Epithelial cell of esophagus (primary cell): ENCODE results near the gene UBASH3A.

Experiments used
- DNase-seq: peaks from one replicate; pipeline ENCODE4 v3.0.0; 2010; ENCODE audit warnings: low read depth
- H3K4me3 ChIP-seq: 2 replicates; pipeline ENCODE4 v1.5.1; 2011; ENCODE audit warnings: mild to moderate bottlenecking, low read length, control low read depth
- TF ChIP-seq, protein P1 (sequence below): IDR thresholded peaks from 2 replicates; pipeline ENCODE4 v1.5.1; 2011; ENCODE audit warnings: low read depth, mild to moderate bottlenecking, low read length, control low read depth, inconsistent platforms; ENCODE audit not compliant: insufficient read depth; ENCODE audit errors: missing control alignments

UBASH3A gene

DNA sequence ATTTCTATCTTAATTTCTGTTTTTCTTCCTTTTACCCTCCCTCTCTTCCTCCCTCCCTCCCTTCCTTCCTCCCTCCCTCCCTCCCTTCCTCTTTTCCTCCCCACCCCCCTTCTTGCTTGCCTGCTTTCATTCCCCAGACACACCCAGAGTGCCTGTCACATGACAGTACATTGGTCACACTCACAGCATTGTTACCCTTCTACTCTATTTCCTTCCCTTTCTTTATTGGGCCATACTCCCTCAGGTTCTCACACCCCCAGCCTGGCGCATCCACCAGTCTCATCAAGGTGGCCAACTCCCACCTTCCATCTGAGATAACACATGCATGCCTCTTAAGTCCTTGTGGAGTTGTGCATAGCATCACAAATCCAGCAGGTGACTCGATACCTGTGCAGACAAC, 18.7 kb upstream of the UBASH3A start:
- TF ChIP-seq, protein P1, sequence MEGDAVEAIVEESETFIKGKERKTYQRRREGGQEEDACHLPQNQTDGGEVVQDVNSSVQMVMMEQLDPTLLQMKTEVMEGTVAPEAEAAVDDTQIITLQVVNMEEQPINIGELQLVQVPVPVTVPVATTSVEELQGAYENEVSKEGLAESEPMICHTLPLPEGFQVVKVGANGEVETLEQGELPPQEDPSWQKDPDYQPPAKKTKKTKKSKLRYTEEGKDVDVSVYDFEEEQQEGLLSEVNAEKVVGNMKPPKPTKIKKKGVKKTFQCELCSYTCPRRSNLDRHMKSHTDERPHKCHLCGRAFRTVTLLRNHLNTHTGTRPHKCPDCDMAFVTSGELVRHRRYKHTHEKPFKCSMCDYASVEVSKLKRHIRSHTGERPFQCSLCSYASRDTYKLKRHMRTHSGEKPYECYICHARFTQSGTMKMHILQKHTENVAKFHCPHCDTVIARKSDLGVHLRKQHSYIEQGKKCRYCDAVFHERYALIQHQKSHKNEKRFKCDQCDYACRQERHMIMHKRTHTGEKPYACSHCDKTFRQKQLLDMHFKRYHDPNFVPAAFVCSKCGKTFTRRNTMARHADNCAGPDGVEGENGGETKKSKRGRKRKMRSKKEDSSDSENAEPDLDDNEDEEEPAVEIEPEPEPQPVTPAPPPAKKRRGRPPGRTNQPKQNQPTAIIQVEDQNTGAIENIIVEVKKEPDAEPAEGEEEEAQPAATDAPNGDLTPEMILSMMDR, result no peak
- DNase-seq, result peak; percentile 15
- no peak overlapping the region for H3K4me3 ChIP-seq

DNA sequence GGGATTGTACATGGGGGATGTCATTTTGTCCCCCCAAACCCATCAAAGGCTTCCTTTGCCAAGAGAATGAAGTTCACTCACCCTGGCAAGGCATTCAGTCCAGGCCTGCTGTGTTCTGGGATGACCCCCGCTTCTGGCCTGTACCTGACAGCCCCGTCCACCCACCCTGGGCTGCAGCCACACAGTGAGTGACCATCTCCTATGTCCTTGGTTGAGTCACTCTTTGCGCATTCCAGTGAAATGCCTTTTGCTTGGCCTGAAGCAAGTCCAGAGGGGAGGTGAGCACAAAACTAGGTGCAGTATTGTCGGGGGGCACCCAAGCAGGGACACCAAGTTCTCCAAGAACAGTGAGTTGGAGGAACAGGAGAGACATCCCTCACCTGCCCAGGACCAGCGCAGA, 18.1 kb upstream of the UBASH3A start:
- no peak overlapping the region for H3K4me3 ChIP-seq
- no peak for DNase-seq
- TF ChIP-seq, protein P1, result no peak

DNA sequence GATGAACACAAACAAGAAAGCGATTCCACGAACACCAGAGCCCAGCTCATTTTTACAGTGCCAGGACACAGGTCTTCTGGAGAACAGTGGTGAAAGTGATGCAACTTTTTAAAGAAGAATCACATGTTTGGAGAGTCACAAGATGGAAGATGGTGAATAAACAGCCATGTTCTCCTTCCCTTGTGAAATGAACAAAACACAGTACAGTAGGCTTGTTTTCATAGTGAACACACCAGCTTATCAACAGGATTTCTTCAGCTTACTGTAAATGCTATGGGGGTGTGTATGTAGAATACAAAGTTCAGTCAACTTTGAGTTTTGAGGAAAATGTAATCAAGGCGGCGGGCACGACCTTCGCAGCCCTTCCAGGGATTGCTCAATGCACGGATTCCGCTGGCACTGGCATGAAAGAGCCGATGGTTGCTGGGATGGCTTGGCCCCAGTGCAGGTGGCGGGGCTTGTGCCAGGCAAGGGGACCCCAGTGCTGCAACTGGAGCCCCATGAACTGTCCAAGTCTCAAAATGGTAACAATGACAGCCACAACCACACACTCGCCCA, 17.6 kb upstream of the UBASH3A start:
- DNase-seq, result no peak

DNA sequence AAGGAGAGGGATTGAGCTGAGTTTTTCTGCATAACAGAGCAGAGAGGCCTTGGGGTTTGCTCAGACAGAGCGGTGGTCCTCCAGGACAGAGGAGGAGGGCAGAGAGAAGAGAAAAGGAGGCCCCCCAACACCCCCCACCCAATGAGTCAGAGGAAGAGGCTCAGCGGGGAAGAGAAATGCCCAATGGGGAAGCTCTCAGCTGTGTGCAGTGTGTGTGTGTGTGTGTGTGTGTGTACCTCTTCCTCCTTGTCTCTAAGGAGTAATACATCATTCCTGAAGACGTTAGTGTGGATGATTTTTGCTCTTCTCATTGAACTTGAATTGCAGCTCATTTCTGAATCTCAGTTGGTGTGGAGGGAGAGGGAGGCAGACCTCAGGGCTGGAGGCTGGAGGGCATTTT, 16.5 kb upstream of the UBASH3A start:
- no peak overlapping the region for H3K4me3 ChIP-seq
- TF ChIP-seq, protein P1, result no peak
- no peak for DNase-seq

More for the DNA sequence above, 17.6 kb upstream of the UBASH3A start:
- H3K4me3 ChIP-seq, result no peak overlapping the region
- TF ChIP-seq, protein P1, result no peak

DNA sequence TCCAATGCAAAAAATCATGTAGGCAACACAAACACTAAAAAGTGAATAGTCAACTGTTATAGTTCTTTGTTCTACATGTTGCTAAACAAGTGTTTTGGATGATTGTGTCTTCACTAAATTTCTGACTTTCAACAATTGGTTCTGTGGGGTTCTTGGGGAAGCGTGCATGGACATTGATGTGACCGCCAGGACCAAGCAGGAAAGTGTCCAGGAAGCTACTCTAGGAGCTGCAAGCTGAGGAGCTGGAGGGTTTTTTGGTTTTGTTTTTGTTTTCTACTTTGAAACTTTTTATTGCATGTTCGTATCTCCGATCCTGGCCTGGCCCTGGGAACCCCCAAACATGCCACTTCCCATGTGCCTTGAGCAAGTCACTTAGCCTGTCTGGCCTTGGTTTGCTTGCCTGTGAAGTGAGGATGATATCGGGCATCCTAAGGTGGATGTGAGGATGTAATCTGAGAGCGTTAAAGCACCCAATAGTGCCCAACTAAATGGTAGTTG, 15.8 kb upstream of the UBASH3A start:
- no peak overlapping the region for H3K4me3 ChIP-seq
- no peak for DNase-seq
- TF ChIP-seq, protein P1, result no peak

DNA sequence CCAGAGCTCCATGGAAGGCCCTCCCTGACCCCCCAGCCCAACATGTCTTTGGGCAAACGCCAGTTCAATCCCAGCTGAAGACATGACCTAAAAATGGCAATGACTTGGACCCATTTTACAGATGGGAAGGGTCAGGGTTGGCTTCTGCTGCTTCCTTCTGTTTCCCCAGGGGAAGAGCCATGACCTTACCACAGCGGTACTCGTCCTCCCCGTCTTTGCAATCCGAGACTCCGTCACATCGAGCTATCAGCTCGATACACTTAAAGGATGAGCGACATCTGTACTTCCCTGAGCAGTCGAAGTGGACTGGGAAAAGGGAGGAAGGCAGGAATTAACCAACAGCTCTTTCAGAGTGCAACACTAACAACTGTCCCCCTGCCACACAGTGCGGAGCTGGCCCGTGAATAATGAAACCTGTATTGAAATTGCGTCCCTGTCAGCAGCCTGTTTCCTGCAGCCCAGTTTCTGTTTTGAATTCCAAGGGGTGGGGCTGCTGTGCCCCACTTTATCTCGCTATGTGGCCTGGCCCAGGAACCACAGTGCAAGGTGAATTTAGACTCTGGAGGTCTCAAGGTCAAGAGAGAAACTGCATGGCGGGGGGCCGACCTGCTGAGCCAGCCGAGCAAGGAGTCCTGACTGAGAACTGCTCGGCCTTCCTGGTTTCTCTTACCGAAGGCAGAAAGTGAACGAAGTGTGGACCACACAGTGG, 14.8 kb upstream of the UBASH3A start:
- TF ChIP-seq, protein P1, result no peak
- H3K4me3 ChIP-seq, result no peak overlapping the region
- no peak for DNase-seq

DNA sequence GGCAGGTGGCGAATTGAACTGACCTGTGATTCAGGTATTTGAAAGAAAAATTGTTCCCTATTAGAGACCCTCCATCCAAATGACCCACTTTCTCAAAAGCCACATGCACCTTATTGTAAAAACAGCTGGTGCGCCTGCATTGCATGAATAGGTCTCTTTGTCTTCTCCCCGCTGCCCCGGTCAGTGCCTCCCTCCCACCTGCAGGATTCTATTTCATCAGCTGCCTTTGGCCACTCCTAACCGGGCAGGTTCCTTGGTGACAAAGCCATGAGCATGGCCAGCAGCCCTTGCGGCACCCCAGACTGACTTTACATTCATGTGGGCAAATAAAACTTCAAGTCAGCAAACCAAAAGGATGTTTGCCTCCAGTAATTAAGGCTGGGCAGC, 14.3 kb upstream of the UBASH3A start:
- DNase-seq, result no peak
- no peak overlapping the region for H3K4me3 ChIP-seq
- TF ChIP-seq, protein P1, result no peak
